NCI-H128 (cell line): ENCODE results near the gene EPHA8.

Experiments
- DNase-seq: peaks from one replicate; lab custom pipeline; 2025; ENCODE audit not compliant: unreplicated experiment; lab: John Stamatoyannopoulos, UW

Gene EPHA8

GRCh38 chr1:22641247-22641646 is 78.0 kb downstream of the EPHA8 start:
- DNase-seq, result no peak

- DNase-seq, result peak; percentile 58
Observed at GRCh38 chr1:22641906-22642636, 78.8 kb downstream of the EPHA8 start.

- no peak for DNase-seq
Observed at GRCh38 chr1:22643381-22643780, 80.1 kb downstream of the EPHA8 start, which contains the start of gene C1QC. Gene C1QC (plus strand): TSS chr1:22643633. CDS start chr1:22644024, 391 bp downstream.

GRCh38 chr1:22643928-22644327 is 80.6 kb downstream of the EPHA8 start:
- no peak for DNase-seq

GRCh38 chr1:22645931-22646330 is 82.6 kb downstream of the EPHA8 start:
- no peak for DNase-seq

- no peak for DNase-seq
Observed at GRCh38 chr1:22646384-22646783, 83.1 kb downstream of the EPHA8 start.

- DNase-seq, result no peak
Observed at GRCh38 chr1:22650089-22650693, 86.9 kb downstream of the EPHA8 start.

GRCh38 chr1:22651941-22652856 is 88.9 kb downstream of the EPHA8 start:
- DNase-seq, result no peak

- DNase-seq, result no peak
Observed at GRCh38 chr1:22652881-22653316, 89.6 kb downstream of the EPHA8 start, which contains the start of gene C1QB. Gene C1QB (plus strand): TSS chr1:22653236. CDS start chr1:22659463, 6,227 bp downstream.
